HFFc6 (cell line): ENCODE measurements around the gene KIF13A. TPM values are rescaled to one million over a fixed set of nuclear protein-coding genes. Genes with fewer than 3 reads are reported as not detected.
"Not testable (repeated sequence)": the region's sequence is repeated elsewhere in the genome, so short reads cannot be mapped to it uniquely, and the experiment has no call there.

ENCODE experiments used
- DNase-seq: peaks from one replicate; pipeline ENCODE4 v3.0.0-alpha.2; 2018
- H3K27ac Mint-ChIP-seq: 2 replicates; pipeline ENCODE4 v1.8.0; 2020; ENCODE audit warnings: mild to moderate bottlenecking, mixed read lengths
- H3K27me3 Mint-ChIP-seq: 2 replicates; pipeline ENCODE4 v1.8.0; 2021; ENCODE audit warnings: mild to moderate bottlenecking, moderate library complexity, mixed read lengths; ENCODE audit not compliant: insufficient read depth
- H3K36me3 Mint-ChIP-seq: 2 replicates; pipeline ENCODE4 v1.8.0; 2021; ENCODE audit warnings: low read depth, mixed read lengths
- H3K4me1 Mint-ChIP-seq: 2 replicates; pipeline ENCODE4 v1.8.0; 2020; ENCODE audit warnings: low read depth, mixed read lengths
- H3K4me3 Mint-ChIP-seq: 2 replicates; pipeline ENCODE4 v1.8.0; 2020; ENCODE audit warnings: mild to moderate bottlenecking, moderate library complexity, mixed read lengths
- H3K9me3 Mint-ChIP-seq: 2 replicates; pipeline ENCODE4 v1.8.0; 2020; ENCODE audit warnings: mild to moderate bottlenecking, mixed read lengths
- total RNA-seq, 6 experiments: library from RNA; stranded (reverse); fragmentation: NEBNext Ultra II Directional; extraction: Animal tissue kit (Norgen Biotek cat#: 25700); gene quantifications; 2 replicates in 1 of 6; 3 replicates in 5 of 6; pipeline ENCODE4 v1.2.3, GENCODE V29; 2021
- TF ChIP-seq, protein P1 (sequence below): fragments of 200-600 bp; sonication (generic); IDR thresholded peaks from 2 replicates; pipeline ENCODE4 v1.5.0; 2021; ENCODE audit warnings: antibody characterized with exemption, mild to moderate bottlenecking

KIF13A gene
- total RNA-seq, 6 experiments from 2014 or later = 63.7 to 72.8 (median 66.4) TPM

DNA sequence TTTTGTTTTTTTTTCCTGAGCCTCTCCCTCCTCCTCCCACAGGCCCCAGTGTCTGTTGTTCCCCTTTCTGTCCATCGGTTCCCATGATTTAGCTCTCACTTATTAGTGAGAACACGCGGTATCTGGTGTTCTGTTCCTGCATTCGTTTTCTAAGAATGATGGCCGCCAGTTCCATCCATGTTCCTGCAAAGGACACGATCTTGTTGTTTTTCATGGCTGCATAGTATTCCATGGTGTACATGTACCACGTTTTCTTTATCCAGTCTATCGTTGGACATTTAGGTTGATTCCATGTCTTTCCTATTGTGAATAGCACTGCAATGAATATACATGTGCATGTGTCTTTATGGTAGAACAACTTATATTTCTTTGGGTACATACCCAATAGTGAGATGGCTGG, 175.1 kb downstream of the KIF13A start:
- H3K27me3 Mint-ChIP-seq = peaks cover 2% of the 10 kb centered on the region
- TF ChIP-seq, protein P1, sequence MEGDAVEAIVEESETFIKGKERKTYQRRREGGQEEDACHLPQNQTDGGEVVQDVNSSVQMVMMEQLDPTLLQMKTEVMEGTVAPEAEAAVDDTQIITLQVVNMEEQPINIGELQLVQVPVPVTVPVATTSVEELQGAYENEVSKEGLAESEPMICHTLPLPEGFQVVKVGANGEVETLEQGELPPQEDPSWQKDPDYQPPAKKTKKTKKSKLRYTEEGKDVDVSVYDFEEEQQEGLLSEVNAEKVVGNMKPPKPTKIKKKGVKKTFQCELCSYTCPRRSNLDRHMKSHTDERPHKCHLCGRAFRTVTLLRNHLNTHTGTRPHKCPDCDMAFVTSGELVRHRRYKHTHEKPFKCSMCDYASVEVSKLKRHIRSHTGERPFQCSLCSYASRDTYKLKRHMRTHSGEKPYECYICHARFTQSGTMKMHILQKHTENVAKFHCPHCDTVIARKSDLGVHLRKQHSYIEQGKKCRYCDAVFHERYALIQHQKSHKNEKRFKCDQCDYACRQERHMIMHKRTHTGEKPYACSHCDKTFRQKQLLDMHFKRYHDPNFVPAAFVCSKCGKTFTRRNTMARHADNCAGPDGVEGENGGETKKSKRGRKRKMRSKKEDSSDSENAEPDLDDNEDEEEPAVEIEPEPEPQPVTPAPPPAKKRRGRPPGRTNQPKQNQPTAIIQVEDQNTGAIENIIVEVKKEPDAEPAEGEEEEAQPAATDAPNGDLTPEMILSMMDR = no peak
- no peak overlapping the region for H3K4me3 Mint-ChIP-seq
- no peak for DNase-seq
- H3K36me3 Mint-ChIP-seq = peaks cover 38% of the 10 kb centered on the region
- H3K4me1 Mint-ChIP-seq = peaks cover 13% of the 10 kb centered on the region
- H3K27ac Mint-ChIP-seq = no peak overlapping the region
- no peaks in the 10 kb centered on the region for H3K9me3 Mint-ChIP-seq

DNA sequence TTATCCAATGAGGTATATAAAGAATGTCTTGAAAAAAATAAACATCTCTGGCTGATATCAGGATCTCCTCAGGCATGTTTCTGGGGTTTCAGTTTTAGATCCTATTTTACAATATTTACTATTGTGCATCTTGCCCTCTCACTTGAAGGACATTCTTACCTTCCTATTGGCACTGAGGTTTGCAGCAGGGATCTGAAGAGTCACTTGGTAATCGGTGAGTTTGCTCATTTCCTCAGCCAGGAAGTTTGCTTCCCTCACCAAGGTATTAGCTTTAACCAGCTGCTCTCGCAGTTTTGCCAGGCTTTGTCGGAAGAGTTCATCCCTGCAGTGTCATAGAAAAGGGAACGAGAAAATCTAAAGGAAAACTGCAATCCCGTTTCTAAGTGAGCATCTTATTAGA, 178.8 kb downstream of the KIF13A start:
- Mint-ChIP-seq H3K36me3 (peaks cover 47% of the 10 kb centered on the region), H3K27ac (no peak overlapping the region), H3K27me3 (no peaks in the 10 kb centered on the region), H3K4me3 (no peak overlapping the region), H3K4me1 (peaks cover 8% of the 10 kb centered on the region), H3K9me3 (no peaks in the 10 kb centered on the region)
- TF ChIP-seq, protein P1 = no peak
- DNase-seq = no peak

DNA sequence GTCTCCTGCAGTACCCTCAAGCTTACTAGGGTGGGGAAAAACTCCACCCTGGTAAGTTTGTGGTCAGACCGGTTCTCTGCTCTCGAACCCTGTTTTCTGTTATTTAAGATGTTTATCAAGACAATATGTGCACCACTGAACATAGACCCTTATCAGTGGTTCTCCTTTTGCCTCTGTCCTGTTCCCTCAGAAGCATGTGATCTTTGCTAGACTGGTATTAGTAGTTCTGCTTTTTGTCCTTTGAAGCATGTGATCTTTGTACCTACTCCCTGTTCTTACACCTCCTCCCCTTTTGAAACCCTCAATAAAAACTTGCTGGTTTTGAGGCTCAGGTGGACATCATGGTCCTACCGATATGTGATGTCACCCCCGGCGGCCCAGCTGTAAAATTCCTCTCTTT, 180.0 kb downstream of the KIF13A start:
- not testable (repeated sequence) for H3K4me1 Mint-ChIP-seq, H3K27me3 Mint-ChIP-seq, H3K9me3 Mint-ChIP-seq, H3K27ac Mint-ChIP-seq, DNase-seq, H3K4me3 Mint-ChIP-seq
- H3K36me3 Mint-ChIP-seq = peaks cover 36% of the 10 kb centered on the region

DNA sequence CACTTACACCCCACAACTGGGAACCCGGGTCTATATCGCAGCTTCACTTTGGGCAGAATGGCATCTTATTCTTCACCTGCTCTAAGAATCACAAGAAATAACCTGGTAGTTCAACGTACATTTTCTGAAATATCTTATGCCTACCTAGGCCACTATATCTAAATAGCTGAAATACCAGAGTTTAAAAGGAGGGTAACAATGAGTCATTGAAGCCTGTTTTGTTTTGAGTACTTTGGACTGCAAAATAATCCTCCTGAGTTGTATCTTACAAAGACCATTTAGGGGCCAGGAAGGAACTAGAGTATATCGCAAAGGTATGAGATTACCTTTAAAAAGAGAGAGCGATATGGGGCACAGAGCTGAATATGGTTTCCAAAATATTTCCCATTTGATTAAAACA, 184.0 kb downstream of the KIF13A start:
- Mint-ChIP-seq H3K9me3 (no peaks in the 10 kb centered on the region), H3K4me3 (no peak overlapping the region), H3K27ac (no peak overlapping the region), H3K27me3 (no peaks in the 10 kb centered on the region; the same call in 1 of the 2 replicates), H3K4me1 (peaks cover 2% of the 10 kb centered on the region), H3K36me3 (peaks cover 40% of the 10 kb centered on the region)
- TF ChIP-seq, protein P1 = no peak
- no peak for DNase-seq

DNA sequence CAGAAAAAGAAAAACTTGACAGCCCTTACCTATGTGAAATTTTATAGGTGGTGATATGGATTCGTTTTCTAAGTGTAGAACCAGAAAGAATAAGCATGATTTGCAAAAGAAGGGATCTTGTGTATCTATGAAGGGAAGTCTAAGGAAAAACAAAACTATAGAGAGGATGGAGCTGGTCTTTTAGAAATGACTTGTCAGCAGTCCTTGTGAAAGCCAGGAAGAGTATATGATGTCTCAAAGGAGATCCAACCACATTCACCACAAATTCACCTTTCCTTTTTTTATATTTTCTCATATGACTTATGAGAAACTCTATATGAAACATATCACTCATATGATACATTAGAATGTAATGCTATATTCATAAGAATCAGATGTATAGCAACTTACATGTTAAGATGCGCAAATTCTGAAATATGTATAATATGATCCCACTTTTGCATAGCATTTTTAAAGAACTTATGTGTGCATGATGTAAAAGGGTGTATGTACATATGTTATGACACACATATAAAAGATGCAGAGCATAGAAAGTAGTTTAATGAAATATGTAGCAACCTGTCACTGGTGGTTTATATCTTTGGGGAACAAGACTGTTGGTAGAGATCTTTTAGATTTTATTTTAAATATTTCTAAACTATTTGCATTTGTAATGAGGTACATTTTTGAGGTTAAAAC, 188.8 kb downstream of the KIF13A start:
- H3K27ac Mint-ChIP-seq = no peak overlapping the region
- TF ChIP-seq, protein P1 = no peak
- H3K9me3 Mint-ChIP-seq = no peaks in the 10 kb centered on the region
- DNase-seq = no peak
- H3K4me3 Mint-ChIP-seq = no peak overlapping the region
- H3K27me3 Mint-ChIP-seq = no peaks in the 10 kb centered on the region; the same call in 1 of the 2 replicates
- H3K4me1 Mint-ChIP-seq = no peaks in the 10 kb centered on the region
- peaks cover 37% of the 10 kb centered on the region for H3K36me3 Mint-ChIP-seq

DNA sequence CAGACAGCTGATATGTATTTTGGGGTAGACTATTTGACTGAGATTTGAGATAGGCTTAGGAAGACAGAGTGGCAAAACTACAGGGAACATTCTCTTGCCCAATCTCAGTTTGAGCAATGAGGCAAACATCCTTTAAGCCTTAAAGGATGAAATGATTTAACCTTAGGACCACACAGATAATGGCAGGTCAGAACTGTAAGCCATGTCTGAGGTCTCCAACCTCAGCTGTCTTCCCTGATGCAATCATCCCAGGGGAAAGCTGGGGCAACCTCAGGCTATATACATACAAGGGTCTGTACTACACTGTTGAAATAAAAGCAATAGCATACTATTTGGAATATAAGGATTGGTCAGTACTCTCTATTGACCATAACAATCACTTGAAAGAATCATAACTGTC, 196.9 kb downstream of the KIF13A start:
- no peaks in the 10 kb centered on the region for H3K27me3 Mint-ChIP-seq
- no peak for DNase-seq
- TF ChIP-seq, protein P1 = no peak
- H3K4me3 Mint-ChIP-seq = no peak overlapping the region
- no peaks in the 10 kb centered on the region for H3K4me1 Mint-ChIP-seq
- peaks cover 38% of the 10 kb centered on the region for H3K36me3 Mint-ChIP-seq
- no peak overlapping the region for H3K27ac Mint-ChIP-seq
- no peaks in the 10 kb centered on the region for H3K9me3 Mint-ChIP-seq
